ENCODE measurements around the gene PRSS36.

Gene PRSS36

DNA sequence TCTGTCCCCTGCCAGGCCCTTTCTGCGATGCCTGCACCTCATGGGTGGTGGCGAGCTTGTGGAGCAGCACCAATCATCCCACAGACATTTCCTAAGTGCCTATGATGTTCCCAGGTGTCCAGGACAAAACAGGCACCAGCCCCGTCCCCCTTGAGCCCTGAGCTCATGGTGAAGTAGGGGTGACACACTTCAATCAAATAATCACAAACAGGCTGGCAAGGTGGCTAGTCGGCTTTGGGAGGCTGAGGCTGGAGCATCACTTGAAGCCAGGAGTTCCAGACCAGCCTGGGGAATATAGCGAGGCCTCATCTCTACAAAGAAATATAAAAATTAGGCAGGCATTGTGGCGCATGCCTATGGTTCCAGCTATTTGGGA is 13.6 kb downstream of the PRSS36 start:
- H3K9ac ChIP-seq (ENCODE audit: low read depth, low read length) = no peak overlapping the region
- no peak overlapping the region for H3K4me3 ChIP-seq (ENCODE audit: low read depth, low read length)
- H3K27me3 ChIP-seq (ENCODE audit: control insufficient read depth, insufficient read depth, low read length) = no peaks in the 10 kb centered on the region
- H3K9me3 ChIP-seq (ENCODE audit: control insufficient read depth, insufficient read depth, low read length) = no peaks in the 10 kb centered on the region
- peaks cover 21% of the 10 kb centered on the region for H3K36me3 ChIP-seq (ENCODE audit: control insufficient read depth, insufficient read depth, low read length)
- peaks cover 14% of the 10 kb centered on the region for H3K4me1 ChIP-seq (ENCODE audit: control insufficient read depth, insufficient read depth, low read length)

GRCh38 chr16:31135535-31136286 is 14.2 kb downstream of the PRSS36 start, which contains the start of gene PRSS8:
PRSS8 (minus strand) TSS chr16:31135727; CDS start chr16:31135498, 229 bp downstream.
- H3K9ac ChIP-seq (ENCODE audit: low read depth, low read length) = peak within 1 kb of the TSS; percentile 77

DNA sequence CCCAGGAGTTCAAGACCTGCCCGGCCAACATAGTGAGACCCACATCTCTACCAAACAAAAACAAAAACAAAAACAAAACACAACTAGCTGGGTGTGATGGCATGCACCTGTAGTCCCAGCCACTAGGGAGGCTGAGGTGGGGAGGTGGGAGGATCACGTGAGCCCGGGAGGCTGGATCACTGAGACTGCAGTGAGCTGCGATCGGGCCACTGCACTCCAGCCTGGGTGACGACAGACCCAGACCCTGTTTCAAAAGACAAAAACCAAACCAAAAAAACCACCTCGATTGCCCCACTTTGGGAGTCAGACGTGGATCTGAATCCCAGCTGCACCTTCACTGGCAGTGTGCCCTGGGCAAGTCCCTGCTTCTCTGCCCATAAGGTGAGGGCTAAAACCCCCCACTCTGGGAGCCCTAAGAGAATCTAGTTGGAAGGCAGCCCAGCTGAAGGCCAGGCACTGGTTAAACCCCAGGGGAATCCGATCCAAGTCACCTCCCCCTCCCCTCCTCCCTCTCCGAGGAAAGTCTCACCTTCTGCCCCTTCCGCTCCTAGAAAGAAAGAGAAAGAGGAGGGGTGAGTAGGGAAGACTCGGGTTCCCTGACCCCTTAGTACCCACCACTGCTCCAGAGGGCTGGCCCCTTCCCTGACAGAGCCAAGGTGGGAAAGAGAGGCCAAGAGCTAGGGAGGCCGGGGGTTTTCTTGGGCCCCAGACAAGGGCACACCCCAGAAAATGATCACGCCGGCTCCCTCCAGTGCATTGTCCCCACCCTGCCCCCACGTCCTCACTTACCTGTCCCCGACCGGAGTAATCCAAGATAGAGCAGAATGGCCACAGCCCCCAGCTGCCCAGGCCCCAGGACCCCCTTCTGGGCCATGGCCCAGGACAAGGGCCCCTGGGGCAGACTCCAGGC is 15.0 kb downstream of the PRSS36 start:
- peak overlapping the region; percentile 79 for H3K4me3 ChIP-seq (ENCODE audit: low read depth, low read length)

More at GRCh38 chr16:31135535-31136286, 14.2 kb downstream of the PRSS36 start, which contains the start of gene PRSS8:
- peaks cover 24% of the 10 kb centered on the region for H3K36me3 ChIP-seq (ENCODE audit: control insufficient read depth, insufficient read depth, low read length)
- H3K9me3 ChIP-seq (ENCODE audit: control insufficient read depth, insufficient read depth, low read length) = no peaks in the 10 kb centered on the region
- peak within 1 kb of the TSS; percentile 79 for H3K4me3 ChIP-seq (ENCODE audit: low read depth, low read length)
- peaks cover 14% of the 10 kb centered on the region for H3K4me1 ChIP-seq (ENCODE audit: control insufficient read depth, insufficient read depth, low read length)
- no peaks in the 10 kb centered on the region for H3K27me3 ChIP-seq (ENCODE audit: control insufficient read depth, insufficient read depth, low read length)

DNA sequence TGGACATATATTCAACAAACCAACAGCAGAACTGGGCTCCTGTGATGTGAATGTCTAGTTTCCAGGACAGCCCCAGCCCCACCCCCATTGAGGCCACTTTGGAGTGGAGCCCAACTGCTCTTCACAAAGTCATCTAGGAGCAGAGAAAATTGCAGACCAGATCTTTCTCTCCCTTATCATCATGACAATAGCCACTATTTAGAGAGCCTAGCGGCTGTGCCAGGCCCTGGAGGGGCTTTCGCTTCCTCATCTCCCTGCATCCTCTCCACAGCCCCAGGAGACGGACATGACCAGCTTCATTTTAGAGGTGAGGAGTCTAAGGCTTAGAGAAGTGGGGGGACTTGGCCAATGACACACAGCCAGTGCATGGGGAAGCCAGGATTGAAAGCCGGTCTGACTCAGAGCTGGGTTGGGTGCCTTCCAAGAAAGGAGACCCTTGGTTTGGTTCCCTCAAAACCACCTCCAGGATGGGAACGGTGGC is 15.7 kb downstream of the PRSS36 start:
- Histone ChIP-seq H3K27me3 (ENCODE audit: control insufficient read depth, insufficient read depth, low read length) (no peaks in the 10 kb centered on the region), H3K36me3 (ENCODE audit: control insufficient read depth, insufficient read depth, low read length) (peaks cover 35% of the 10 kb centered on the region), H3K9me3 (ENCODE audit: control insufficient read depth, insufficient read depth, low read length) (no peaks in the 10 kb centered on the region), H3K4me3 (ENCODE audit: low read depth, low read length) (peak overlapping the region; percentile 79), H3K9ac (ENCODE audit: low read depth, low read length) (peak overlapping the region; percentile 77), H3K4me1 (ENCODE audit: control insufficient read depth, insufficient read depth, low read length) (peaks cover 11% of the 10 kb centered on the region)

More for the DNA sequence above, 15.0 kb downstream of the PRSS36 start:
- Histone ChIP-seq H3K27me3 (ENCODE audit: control insufficient read depth, insufficient read depth, low read length) (no peaks in the 10 kb centered on the region), H3K9ac (ENCODE audit: low read depth, low read length) (peak overlapping the region; percentile 77), H3K36me3 (ENCODE audit: control insufficient read depth, insufficient read depth, low read length) (peaks cover 29% of the 10 kb centered on the region), H3K4me1 (ENCODE audit: control insufficient read depth, insufficient read depth, low read length) (peaks cover 14% of the 10 kb centered on the region), H3K9me3 (ENCODE audit: control insufficient read depth, insufficient read depth, low read length) (no peaks in the 10 kb centered on the region)

DNA sequence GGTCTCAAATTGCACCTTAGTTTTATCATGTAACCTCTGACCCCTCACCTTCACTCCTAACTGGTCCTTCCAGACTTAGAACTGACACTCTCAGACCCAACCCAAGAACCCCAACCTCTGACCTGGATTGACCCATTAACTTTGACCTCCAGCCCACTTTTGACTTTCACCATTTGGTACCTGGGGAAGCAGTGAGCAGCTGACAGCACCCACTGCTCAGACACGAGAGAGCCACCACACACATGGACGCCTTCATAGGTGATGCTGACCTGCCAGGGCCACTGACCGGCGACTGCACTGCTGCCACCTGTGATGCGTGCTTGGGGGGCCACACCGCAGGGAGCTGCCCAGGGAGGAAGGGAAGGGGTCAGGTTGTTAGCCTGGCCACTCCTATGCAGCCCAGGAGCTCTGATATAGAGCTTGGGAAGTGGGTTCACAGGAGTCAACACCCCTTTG is 16.8 kb downstream of the PRSS36 start:
- no peaks in the 10 kb centered on the region for H3K9me3 ChIP-seq (ENCODE audit: control insufficient read depth, insufficient read depth, low read length)
- no peak overlapping the region for H3K9ac ChIP-seq (ENCODE audit: low read depth, low read length)
- no peaks in the 10 kb centered on the region for H3K27me3 ChIP-seq (ENCODE audit: control insufficient read depth, insufficient read depth, low read length)
- H3K4me1 ChIP-seq (ENCODE audit: control insufficient read depth, insufficient read depth, low read length) = peaks cover 8% of the 10 kb centered on the region
- peaks cover 39% of the 10 kb centered on the region for H3K36me3 ChIP-seq (ENCODE audit: control insufficient read depth, insufficient read depth, low read length)
- H3K4me3 ChIP-seq (ENCODE audit: low read depth, low read length) = no peak overlapping the region

DNA sequence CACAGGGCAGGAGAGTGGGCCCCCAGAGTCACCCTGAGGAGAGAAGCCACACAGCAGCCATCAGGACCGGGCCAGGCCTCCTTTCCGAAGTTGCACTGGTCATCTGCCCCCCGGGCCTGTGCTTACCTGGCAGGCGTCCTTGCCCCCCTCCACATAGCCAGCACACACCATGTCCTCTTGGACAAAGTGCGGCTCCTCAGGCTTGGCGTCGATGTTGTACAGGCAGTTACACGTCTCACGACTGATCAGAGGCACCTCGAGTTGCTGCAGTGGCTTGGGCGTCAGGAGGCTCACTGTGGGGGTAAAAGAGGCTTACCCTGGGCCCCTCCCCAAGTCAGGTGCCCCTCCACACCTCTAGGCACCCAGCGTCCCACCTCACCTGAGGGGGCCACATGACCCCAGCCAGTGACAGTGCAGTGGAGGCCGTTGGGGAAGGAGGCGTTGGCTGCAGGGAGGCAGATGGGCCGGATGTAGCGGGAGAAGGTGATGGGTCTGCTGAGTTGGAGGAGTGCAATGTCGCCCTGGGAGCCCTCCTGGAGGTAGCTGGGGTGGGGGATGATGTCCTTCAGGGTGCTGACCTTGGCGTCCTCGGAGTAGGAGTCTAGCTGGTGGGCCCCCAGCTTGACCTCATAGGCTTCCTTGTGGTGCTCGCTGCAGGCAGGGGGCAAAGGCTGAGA is 17.4 kb downstream of the PRSS36 start:
- Histone ChIP-seq H3K4me1 (ENCODE audit: control insufficient read depth, insufficient read depth, low read length) (peaks cover 8% of the 10 kb centered on the region), H3K36me3 (ENCODE audit: control insufficient read depth, insufficient read depth, low read length) (peaks cover 45% of the 10 kb centered on the region), H3K9me3 (ENCODE audit: control insufficient read depth, insufficient read depth, low read length) (no peaks in the 10 kb centered on the region), H3K4me3 (ENCODE audit: low read depth, low read length) (no peak overlapping the region), H3K27me3 (ENCODE audit: control insufficient read depth, insufficient read depth, low read length) (no peaks in the 10 kb centered on the region), H3K9ac (ENCODE audit: low read depth, low read length) (peak overlapping the region; percentile 12)

GRCh38 chr16:31131841-31132271 is 18.0 kb downstream of the PRSS36 start:
- Histone ChIP-seq H3K4me1 (ENCODE audit: control insufficient read depth, insufficient read depth, low read length) (peaks cover 8% of the 10 kb centered on the region), H3K4me3 (ENCODE audit: low read depth, low read length) (no peak overlapping the region), H3K36me3 (ENCODE audit: control insufficient read depth, insufficient read depth, low read length) (peaks cover 51% of the 10 kb centered on the region), H3K9ac (ENCODE audit: low read depth, low read length) (peak overlapping the region; percentile 12), H3K9me3 (ENCODE audit: control insufficient read depth, insufficient read depth, low read length) (no peaks in the 10 kb centered on the region), H3K27me3 (ENCODE audit: control insufficient read depth, insufficient read depth, low read length) (no peaks in the 10 kb centered on the region)

DNA sequence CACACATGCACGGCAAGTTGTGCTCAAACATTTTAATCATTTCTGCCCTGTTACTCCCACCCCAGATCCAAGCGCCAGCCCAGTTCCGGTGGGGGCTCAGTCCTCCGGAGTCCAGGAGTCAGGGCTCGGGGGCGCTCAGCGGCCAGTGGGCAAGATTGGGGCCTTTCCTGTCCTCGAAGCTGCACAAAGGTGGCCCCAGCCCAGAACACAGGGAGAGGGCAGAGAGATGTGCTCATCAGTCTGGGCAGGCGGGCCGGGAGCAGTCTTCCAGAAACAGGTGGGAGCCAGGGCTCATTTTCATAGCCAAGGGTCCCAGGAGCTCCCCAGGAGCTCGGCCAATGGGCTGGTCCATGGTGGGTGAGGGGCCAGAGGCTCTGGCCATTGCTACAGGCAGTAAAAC is 18.4 kb downstream of the PRSS36 start:
- Histone ChIP-seq H3K9ac (ENCODE audit: low read depth, low read length) (no peak overlapping the region), H3K36me3 (ENCODE audit: control insufficient read depth, insufficient read depth, low read length) (peaks cover 53% of the 10 kb centered on the region), H3K4me3 (ENCODE audit: low read depth, low read length) (no peak overlapping the region), H3K27me3 (ENCODE audit: control insufficient read depth, insufficient read depth, low read length) (no peaks in the 10 kb centered on the region), H3K9me3 (ENCODE audit: control insufficient read depth, insufficient read depth, low read length) (no peaks in the 10 kb centered on the region), H3K4me1 (ENCODE audit: control insufficient read depth, insufficient read depth, low read length) (peaks cover 8% of the 10 kb centered on the region)

- Histone ChIP-seq H3K27me3 (ENCODE audit: control insufficient read depth, insufficient read depth, low read length) (no peaks in the 10 kb centered on the region), H3K4me3 (ENCODE audit: low read depth, low read length) (no peak overlapping the region), H3K9me3 (ENCODE audit: control insufficient read depth, insufficient read depth, low read length) (no peaks in the 10 kb centered on the region), H3K36me3 (ENCODE audit: control insufficient read depth, insufficient read depth, low read length) (peaks cover 53% of the 10 kb centered on the region), H3K4me1 (ENCODE audit: control insufficient read depth, insufficient read depth, low read length) (peaks cover 5% of the 10 kb centered on the region), H3K9ac (ENCODE audit: low read depth, low read length) (no peak overlapping the region)
These were observed 19.0 kb downstream of the PRSS36 start for GRCh38 chr16:31130899-31131298.

DNA sequence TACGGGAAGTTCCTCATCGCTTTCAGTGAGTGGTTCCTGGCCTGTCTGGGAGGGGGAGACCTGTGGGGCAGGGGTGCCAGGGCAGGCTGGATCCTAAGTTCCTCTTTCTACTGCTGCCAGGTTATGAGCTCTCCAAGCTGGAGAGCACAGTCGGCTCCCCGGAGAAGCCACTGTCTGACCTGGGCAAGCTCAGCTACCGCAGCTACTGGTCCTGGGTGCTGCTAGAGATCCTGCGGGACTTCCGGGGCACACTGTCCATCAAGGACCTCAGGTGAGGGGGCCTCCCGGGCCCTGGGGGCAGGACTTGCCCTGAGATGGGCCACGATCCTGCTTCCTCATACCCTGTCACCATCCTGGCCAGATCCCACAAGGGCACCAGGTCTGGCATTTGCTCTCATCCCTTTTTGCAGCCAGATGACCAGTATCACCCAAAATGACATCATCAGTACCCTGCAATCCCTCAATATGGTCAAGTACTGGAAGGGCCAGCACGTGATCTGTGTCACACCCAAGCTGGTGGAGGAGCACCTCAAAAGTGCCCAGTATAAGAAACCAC is 19.5 kb downstream of the PRSS36 start:
- no peak overlapping the region for H3K4me3 ChIP-seq (ENCODE audit: low read depth, low read length)
- peaks cover 53% of the 10 kb centered on the region for H3K36me3 ChIP-seq (ENCODE audit: control insufficient read depth, insufficient read depth, low read length)
- H3K4me1 ChIP-seq (ENCODE audit: control insufficient read depth, insufficient read depth, low read length) = peaks cover 2% of the 10 kb centered on the region
- no peak overlapping the region for H3K9ac ChIP-seq (ENCODE audit: low read depth, low read length)
- no peaks in the 10 kb centered on the region for H3K27me3 ChIP-seq (ENCODE audit: control insufficient read depth, insufficient read depth, low read length)
- H3K9me3 ChIP-seq (ENCODE audit: control insufficient read depth, insufficient read depth, low read length) = no peaks in the 10 kb centered on the region
